ENCODE data around the gene OR13A1.
"Not testable (repeated sequence)": the region's sequence is repeated elsewhere in the genome, so short reads cannot be mapped to it uniquely, and the experiment has no call there.

DNA sequence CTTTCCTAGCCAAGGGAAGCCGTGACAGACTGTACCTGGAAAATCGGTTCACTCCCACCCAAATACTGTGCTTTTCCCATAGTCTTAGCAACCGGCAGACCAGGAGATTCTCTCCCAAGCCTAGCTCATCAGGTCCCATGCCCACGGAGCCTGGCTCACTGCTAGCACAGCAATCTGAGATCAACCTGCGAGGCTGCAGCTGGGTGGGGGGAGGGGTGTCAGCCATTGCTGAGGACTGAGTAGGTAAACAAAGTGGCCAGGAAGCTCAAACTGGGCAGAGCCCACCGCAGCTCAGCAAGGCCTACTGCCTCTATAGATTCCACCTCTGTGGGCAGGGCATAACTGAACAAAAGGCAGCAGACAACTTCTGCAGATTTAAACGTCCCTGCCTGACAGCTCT is 43.6 kb upstream of the OR13A1 start:
- TF ChIP-seq, protein P1, sequence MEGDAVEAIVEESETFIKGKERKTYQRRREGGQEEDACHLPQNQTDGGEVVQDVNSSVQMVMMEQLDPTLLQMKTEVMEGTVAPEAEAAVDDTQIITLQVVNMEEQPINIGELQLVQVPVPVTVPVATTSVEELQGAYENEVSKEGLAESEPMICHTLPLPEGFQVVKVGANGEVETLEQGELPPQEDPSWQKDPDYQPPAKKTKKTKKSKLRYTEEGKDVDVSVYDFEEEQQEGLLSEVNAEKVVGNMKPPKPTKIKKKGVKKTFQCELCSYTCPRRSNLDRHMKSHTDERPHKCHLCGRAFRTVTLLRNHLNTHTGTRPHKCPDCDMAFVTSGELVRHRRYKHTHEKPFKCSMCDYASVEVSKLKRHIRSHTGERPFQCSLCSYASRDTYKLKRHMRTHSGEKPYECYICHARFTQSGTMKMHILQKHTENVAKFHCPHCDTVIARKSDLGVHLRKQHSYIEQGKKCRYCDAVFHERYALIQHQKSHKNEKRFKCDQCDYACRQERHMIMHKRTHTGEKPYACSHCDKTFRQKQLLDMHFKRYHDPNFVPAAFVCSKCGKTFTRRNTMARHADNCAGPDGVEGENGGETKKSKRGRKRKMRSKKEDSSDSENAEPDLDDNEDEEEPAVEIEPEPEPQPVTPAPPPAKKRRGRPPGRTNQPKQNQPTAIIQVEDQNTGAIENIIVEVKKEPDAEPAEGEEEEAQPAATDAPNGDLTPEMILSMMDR (conservative IDR thresholded peaks at IDR 0.05) = not testable (repeated sequence)
- TF ChIP-seq EZH2 (IDR thresholded peaks at IDR 0.05; ENCODE audit: low read depth) = not testable (repeated sequence)

Data from PC-9 (cell line).